NCI-H748 (cell line): ENCODE results near the gene MIA3.
A peak's percentile ranks its signal among the peaks of the same experiment; 100 is the strongest.

ENCODE experiments used
- DNase-seq: peaks from one replicate; lab custom pipeline; 2025; ENCODE audit not compliant: unreplicated experiment; lab: John Stamatoyannopoulos, UW

Gene MIA3

GRCh38 chr1:222620566-222620965 is 2.7 kb downstream of the MIA3 start:
- DNase-seq: no peak

- no peak for DNase-seq
Observed at GRCh38 chr1:222622765-222623164, 4.9 kb downstream of the MIA3 start.

GRCh38 chr1:222623458-222623857 is 5.6 kb downstream of the MIA3 start:
- DNase-seq: no peak

- DNase-seq: no peak
Observed at GRCh38 chr1:222624214-222624613, 6.3 kb downstream of the MIA3 start.

- DNase-seq: no peak
Observed at GRCh38 chr1:222627232-222627631, 9.3 kb downstream of the MIA3 start.

GRCh38 chr1:222629921-222630535 is 12.1 kb downstream of the MIA3 start:
- no peak for DNase-seq

- no peak for DNase-seq
Observed at GRCh38 chr1:222631611-222632208, 13.8 kb downstream of the MIA3 start.

GRCh38 chr1:222632749-222633148 is 14.9 kb downstream of the MIA3 start:
- DNase-seq: no peak

GRCh38 chr1:222634180-222635013 is 16.5 kb downstream of the MIA3 start:
- peak; percentile 78 for DNase-seq

- no peak for DNase-seq
Observed at GRCh38 chr1:222641269-222641948, 23.5 kb downstream of the MIA3 start.

GRCh38 chr1:222642468-222642867 is 24.6 kb downstream of the MIA3 start:
- DNase-seq: no peak

- no peak for DNase-seq
Observed at GRCh38 chr1:222643606-222643937, 25.7 kb downstream of the MIA3 start.

GRCh38 chr1:222643938-222644635 is 26.2 kb downstream of the MIA3 start:
- DNase-seq: peak; percentile 98

- no peak for DNase-seq
Observed at GRCh38 chr1:222644636-222644980, 26.7 kb downstream of the MIA3 start.

GRCh38 chr1:222652676-222653075 is 34.8 kb downstream of the MIA3 start:
- no peak for DNase-seq

- DNase-seq: no peak
Observed at GRCh38 chr1:222653178-222653827, 35.4 kb downstream of the MIA3 start.

- DNase-seq: no peak
Observed at GRCh38 chr1:222654849-222655248, 37.0 kb downstream of the MIA3 start.

- DNase-seq: no peak
Observed at GRCh38 chr1:222656391-222657155, 38.7 kb downstream of the MIA3 start.

- DNase-seq: no peak
Observed at GRCh38 chr1:222657899-222658298, 40.0 kb downstream of the MIA3 start.

- DNase-seq: no peak
Observed at GRCh38 chr1:222663431-222663934, 45.6 kb downstream of the MIA3 start.
